Type B pancreatic cell (in vitro differentiated cells): ENCODE results near the gene LEPROT. TPM values are rescaled to one million over a fixed set of nuclear protein-coding genes. Genes with fewer than 3 reads are reported as not detected.
"Not testable (repeated sequence)": the region's sequence is repeated elsewhere in the genome, so short reads cannot be mapped to it uniquely, and the experiment has no call there.

ENCODE experiments used
- DNase-seq: peaks from one replicate; pipeline ENCODE4 v3.0.0; 2021; ENCODE audit warnings: mixed read lengths; ENCODE audit not compliant: unreplicated experiment; ENCODE audit errors: extremely low spot score
- H3K27ac Mint-ChIP-seq: 2 replicates; pipeline ENCODE4 v1.8.0; 2021; ENCODE audit warnings: mild to moderate bottlenecking, mixed read lengths
- H3K27me3 Mint-ChIP-seq: 2 replicates; pipeline ENCODE4 v1.8.0; 2021; ENCODE audit warnings: mixed read lengths
- H3K36me3 Mint-ChIP-seq: 2 replicates; pipeline ENCODE4 v1.8.0; 2021; ENCODE audit warnings: mixed read lengths
- H3K4me1 Mint-ChIP-seq: one replicate; pipeline ENCODE4 v1.8.0; 2021; ENCODE audit warnings: mixed read lengths; ENCODE audit not compliant: unreplicated experiment
- H3K4me3 Mint-ChIP-seq: 2 replicates; pipeline ENCODE4 v1.8.0; 2021; ENCODE audit warnings: mild to moderate bottlenecking, mixed read lengths
- H3K9me3 Mint-ChIP-seq: 2 replicates; pipeline ENCODE4 v1.8.0; 2021; ENCODE audit warnings: mixed read lengths
- CTCF ChIP-seq: fragments of 200-600 bp; sonication (generic); conservative IDR thresholded peaks from 2 replicates; pipeline ENCODE4 v1.5.0; 2021; ENCODE audit warnings: antibody characterized with exemption, mild to moderate bottlenecking
- total RNA-seq: library from RNA; stranded (reverse); gene quantifications from 2 replicates; pipeline ENCODE4 v1.2.1, GENCODE V29; 2021; ENCODE audit warnings: low replicate concordance

Gene LEPROT
- total RNA-seq, 1 donor from 2014 or later = 54.3 TPM

- TF ChIP-seq CTCF = peak; percentile 17
- no peak overlapping the region for H3K4me3 Mint-ChIP-seq
- H3K27ac Mint-ChIP-seq = no peak overlapping the region
- DNase-seq = no peak
- no peaks in the 10 kb centered on the region for H3K27me3 Mint-ChIP-seq
- H3K4me1 Mint-ChIP-seq = no peaks in the 10 kb centered on the region
- H3K9me3 Mint-ChIP-seq = no peaks in the 10 kb centered on the region
- no peaks in the 10 kb centered on the region for H3K36me3 Mint-ChIP-seq
Measured at GRCh38 chr1:65449214-65449823, 28.9 kb downstream of the LEPROT start.

- H3K4me1 Mint-ChIP-seq, H3K9me3 Mint-ChIP-seq, H3K4me3 Mint-ChIP-seq, H3K36me3 Mint-ChIP-seq, H3K27ac Mint-ChIP-seq, H3K27me3 Mint-ChIP-seq, DNase-seq: not testable (repeated sequence)
Measured at GRCh38 chr1:65455678-65456077, 35.2 kb downstream of the LEPROT start.

- TF ChIP-seq CTCF = no peak
- Mint-ChIP-seq H3K4me3 (no peak overlapping the region), H3K36me3 (peaks cover 4% of the 10 kb centered on the region), H3K27ac (no peak overlapping the region), H3K27me3 (no peaks in the 10 kb centered on the region), H3K4me1 (no peaks in the 10 kb centered on the region), H3K9me3 (no peaks in the 10 kb centered on the region)
- DNase-seq = no peak
Measured at GRCh38 chr1:65456481-65456880, 36.0 kb downstream of the LEPROT start.

- Mint-ChIP-seq H3K9me3 (no peaks in the 10 kb centered on the region), H3K27me3 (no peaks in the 10 kb centered on the region), H3K4me3 (no peak overlapping the region), H3K27ac (no peak overlapping the region), H3K4me1 (no peaks in the 10 kb centered on the region), H3K36me3 (peaks cover 4% of the 10 kb centered on the region)
- no peak for TF ChIP-seq CTCF
- DNase-seq = no peak
Measured at GRCh38 chr1:65457868-65458267, 37.4 kb downstream of the LEPROT start.

GRCh38 chr1:65458730-65459396, 38.4 kb downstream of the LEPROT start:
- H3K4me3 Mint-ChIP-seq = no peak overlapping the region
- no peaks in the 10 kb centered on the region for H3K4me1 Mint-ChIP-seq
- no peak for TF ChIP-seq CTCF
- H3K27ac Mint-ChIP-seq = no peak overlapping the region
- peaks cover 4% of the 10 kb centered on the region for H3K36me3 Mint-ChIP-seq
- H3K9me3 Mint-ChIP-seq = no peaks in the 10 kb centered on the region
- no peaks in the 10 kb centered on the region for H3K27me3 Mint-ChIP-seq
- DNase-seq = no peak

- no peak overlapping the region for H3K27ac Mint-ChIP-seq
Measured at GRCh38 chr1:65459397-65459768, 38.9 kb downstream of the LEPROT start.

GRCh38 chr1:65465837-65466236, 45.4 kb downstream of the LEPROT start:
- DNase-seq, H3K4me1 Mint-ChIP-seq, H3K27me3 Mint-ChIP-seq, H3K36me3 Mint-ChIP-seq, H3K27ac Mint-ChIP-seq, H3K9me3 Mint-ChIP-seq, H3K4me3 Mint-ChIP-seq: not testable (repeated sequence)

More at GRCh38 chr1:65459397-65459768, 38.9 kb downstream of the LEPROT start:
- H3K4me1 Mint-ChIP-seq = no peaks in the 10 kb centered on the region
- no peak for DNase-seq
- H3K9me3 Mint-ChIP-seq = no peaks in the 10 kb centered on the region
- peak; percentile 60 for TF ChIP-seq CTCF
- peaks cover 4% of the 10 kb centered on the region for H3K36me3 Mint-ChIP-seq
- no peaks in the 10 kb centered on the region for H3K27me3 Mint-ChIP-seq
- H3K4me3 Mint-ChIP-seq = no peak overlapping the region
